Skeletal muscle tissue (tissue), 4 donors: ENCODE data around the gene LENG1. TPM values are rescaled to one million over a fixed set of nuclear protein-coding genes. Genes with fewer than 3 reads are reported as not detected.
A peak's percentile ranks its signal among the peaks of the same experiment; 100 is the strongest.

Experiments
- H3K27ac ChIP-seq: one replicate; pipeline ENCODE4 v1.7.0; 2013; ENCODE audit warnings: mild to moderate bottlenecking, low read depth, low read length, inconsistent platforms
- H3K27me3 ChIP-seq, 3 donors: one replicate each; pipeline ENCODE4 v1.7.0; 2013; ENCODE audit warnings: low read length in 3 of 3; ENCODE audit not compliant: control insufficient read depth in 3 of 3, insufficient read depth in 3 of 3
- H3K36me3 ChIP-seq, 3 donors: one replicate each; pipeline ENCODE4 v1.7.0; 2013; ENCODE audit warnings: low read length in 3 of 3; ENCODE audit not compliant: control insufficient read depth in 3 of 3, insufficient read depth in 3 of 3
- H3K4me1 ChIP-seq, 3 donors: one replicate each; pipeline ENCODE4 v1.7.0; 2013; ENCODE audit warnings: low read length in 3 of 3, mild to moderate bottlenecking in 3 of 3; ENCODE audit not compliant: control insufficient read depth in 3 of 3, insufficient read depth in 3 of 3
- H3K4me3 ChIP-seq, 3 donors: one replicate each; pipeline ENCODE4 v1.7.0; 2013; ENCODE audit warnings: low read length in 3 of 3
- H3K9ac ChIP-seq, 3 donors: one replicate each; pipeline ENCODE4 v1.7.0; 2013; ENCODE audit warnings: low read length in 3 of 3, mild to moderate bottlenecking in 3 of 3, moderate library complexity in 2 of 3, low read depth in 1 of 3
- H3K9me3 ChIP-seq, 3 donors: one replicate each; pipeline ENCODE4 v1.7.0; 2013; ENCODE audit warnings: low read length in 3 of 3; ENCODE audit not compliant: control insufficient read depth in 3 of 3
- total RNA-seq: library from RNA; depleted of rRNA; stranded (reverse); fragments of >200 nt; gene quantifications from one replicate; pipeline ENCODE4 v1.2.3, GENCODE V29; 2014
- donor health status: Osteomylitis.

Gene LENG1
- total RNA-seq, 1 donor from 2014 or later = 7.8 TPM

DNA sequence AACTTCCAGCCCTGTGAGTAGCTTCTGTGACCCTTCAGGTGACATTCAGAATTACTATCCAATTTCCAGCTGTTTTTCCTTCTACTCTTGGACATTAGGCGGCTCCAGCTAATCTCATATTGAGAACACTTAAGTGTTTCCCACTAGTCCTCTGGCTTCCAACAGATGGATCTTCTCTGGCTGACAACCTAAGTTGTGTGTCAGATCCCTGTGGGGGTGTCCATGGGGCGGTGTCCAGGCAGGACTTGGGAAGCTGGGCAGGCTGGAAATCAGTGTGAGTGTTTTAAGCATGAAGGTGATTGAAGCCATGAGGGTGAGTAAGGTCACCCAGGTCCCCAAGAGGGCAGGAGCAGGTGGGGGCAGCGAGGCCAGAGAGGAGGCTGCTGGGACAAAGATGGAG is 11.8 kb downstream of the LENG1 start:
- Histone ChIP-seq H3K36me3 (peaks cover 91% of the 10 kb centered on the region in 3 donors), H3K27me3 (no peaks in the 10 kb centered on the region), H3K9ac (no peak overlapping the region), H3K4me1 (no peaks in the 10 kb centered on the region), H3K9me3 (no peaks in the 10 kb centered on the region), H3K4me3 (no peak overlapping the region), H3K27ac (no peak overlapping the region)

DNA sequence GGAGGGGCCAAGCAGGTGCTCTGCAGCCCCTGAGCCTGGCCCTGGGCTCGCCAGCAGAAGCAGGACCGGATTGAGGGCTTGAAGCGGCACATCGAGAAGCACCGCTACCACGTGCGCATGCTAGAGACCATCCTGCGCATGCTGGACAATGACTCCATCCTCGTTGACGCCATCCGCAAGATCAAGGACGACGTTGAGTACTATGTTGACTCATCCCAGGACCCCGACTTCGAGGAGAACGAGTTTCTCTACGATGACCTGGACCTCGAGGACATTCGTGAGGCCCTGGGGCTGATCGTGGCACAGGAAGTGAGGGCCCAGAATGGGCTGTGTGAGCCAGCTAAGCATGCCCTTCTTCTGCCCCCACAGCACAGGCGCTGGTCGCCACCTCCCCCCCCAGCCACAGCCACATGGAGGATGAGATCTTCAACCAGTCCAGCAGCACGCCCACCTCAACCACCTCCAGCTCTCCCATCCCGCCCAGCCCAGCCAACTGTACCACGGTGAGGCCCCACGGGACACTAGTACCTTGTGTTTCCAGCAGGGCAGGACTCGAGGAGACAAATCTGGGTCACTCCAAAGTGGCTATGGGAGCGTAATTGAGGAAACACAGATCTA is 13.9 kb downstream of the LENG1 start:
- no peak overlapping the region for H3K9ac ChIP-seq
- no peak overlapping the region for H3K27ac ChIP-seq
- peaks cover 3 to 5% (median 4%) of the 10 kb centered on the region in 3 donors for H3K4me1 ChIP-seq
- no peak overlapping the region for H3K4me3 ChIP-seq
- no peaks in the 10 kb centered on the region for H3K9me3 ChIP-seq
- H3K36me3 ChIP-seq = peaks cover 76 to 83% (median 80%) of the 10 kb centered on the region in 3 donors
- no peaks in the 10 kb centered on the region for H3K27me3 ChIP-seq

DNA sequence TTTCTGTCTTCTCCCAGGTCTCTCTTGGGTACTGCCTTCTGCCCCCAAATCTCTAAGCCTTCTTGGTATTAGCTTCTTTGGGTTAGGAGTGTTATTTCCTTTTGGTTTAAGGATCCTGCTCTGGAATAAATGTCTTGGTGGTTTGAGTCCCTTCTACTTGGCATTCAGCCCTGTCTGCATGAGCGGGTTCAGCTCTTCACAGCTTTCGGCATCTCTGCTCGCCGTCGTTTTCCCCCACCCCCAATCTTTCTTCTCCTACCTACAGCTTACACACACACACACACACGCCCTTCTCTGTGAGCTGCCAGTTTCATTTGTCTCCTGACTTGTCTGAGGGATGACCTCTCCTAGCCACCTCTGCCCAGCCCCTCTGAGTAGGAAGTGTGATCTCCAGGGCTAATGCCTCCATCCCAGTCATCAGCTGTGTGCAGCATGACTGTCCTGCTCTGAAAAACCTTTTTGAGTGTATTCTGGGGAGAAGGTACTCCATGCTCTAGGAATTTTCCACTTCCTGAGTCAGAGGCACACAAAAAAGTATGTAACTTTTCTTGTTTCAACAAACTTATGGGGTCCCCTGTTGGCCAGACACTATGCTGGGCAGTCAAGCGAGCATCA is 17.2 kb downstream of the LENG1 start:
- no peak overlapping the region for H3K27ac ChIP-seq
- no peaks in the 10 kb centered on the region for H3K9me3 ChIP-seq
- no peak overlapping the region for H3K4me3 ChIP-seq
- H3K9ac ChIP-seq = no peak overlapping the region
- peaks cover 22 to 28% (median 26%) of the 10 kb centered on the region in 3 donors for H3K4me1 ChIP-seq
- H3K36me3 ChIP-seq = peaks cover 51 to 64% (median 56%) of the 10 kb centered on the region in 3 donors
- H3K27me3 ChIP-seq = no peaks in the 10 kb centered on the region

DNA sequence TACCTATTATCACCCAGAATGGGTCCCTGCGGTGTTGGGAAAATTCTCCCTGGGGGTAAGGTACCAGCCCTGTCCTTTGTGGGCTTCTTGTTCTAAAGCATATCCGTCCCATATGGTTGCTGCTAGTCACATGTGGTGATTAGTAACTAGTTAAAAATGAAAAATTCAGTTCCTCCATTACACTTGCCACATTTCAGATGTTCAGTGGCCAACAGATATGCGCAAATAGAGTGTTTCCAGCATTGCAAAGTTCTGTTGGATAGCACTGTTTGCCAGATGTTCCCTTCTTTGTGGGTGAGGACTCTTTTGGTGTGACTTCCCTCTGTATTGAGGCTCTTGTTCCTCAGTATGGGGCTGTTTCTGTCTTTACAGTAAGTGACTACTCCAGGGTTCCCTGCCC is 18.2 kb downstream of the LENG1 start:
- Histone ChIP-seq H3K36me3 (peaks cover 42 to 55% (median 46%) of the 10 kb centered on the region in 3 donors), H3K27ac (no peak overlapping the region), H3K27me3 (no peaks in the 10 kb centered on the region), H3K9me3 (no peaks in the 10 kb centered on the region), H3K9ac (peak overlapping the region in 1 of 3 donors; percentile 7), H3K4me1 (peaks cover 27 to 33% (median 31%) of the 10 kb centered on the region in 3 donors), H3K4me3 (no peak overlapping the region)

DNA sequence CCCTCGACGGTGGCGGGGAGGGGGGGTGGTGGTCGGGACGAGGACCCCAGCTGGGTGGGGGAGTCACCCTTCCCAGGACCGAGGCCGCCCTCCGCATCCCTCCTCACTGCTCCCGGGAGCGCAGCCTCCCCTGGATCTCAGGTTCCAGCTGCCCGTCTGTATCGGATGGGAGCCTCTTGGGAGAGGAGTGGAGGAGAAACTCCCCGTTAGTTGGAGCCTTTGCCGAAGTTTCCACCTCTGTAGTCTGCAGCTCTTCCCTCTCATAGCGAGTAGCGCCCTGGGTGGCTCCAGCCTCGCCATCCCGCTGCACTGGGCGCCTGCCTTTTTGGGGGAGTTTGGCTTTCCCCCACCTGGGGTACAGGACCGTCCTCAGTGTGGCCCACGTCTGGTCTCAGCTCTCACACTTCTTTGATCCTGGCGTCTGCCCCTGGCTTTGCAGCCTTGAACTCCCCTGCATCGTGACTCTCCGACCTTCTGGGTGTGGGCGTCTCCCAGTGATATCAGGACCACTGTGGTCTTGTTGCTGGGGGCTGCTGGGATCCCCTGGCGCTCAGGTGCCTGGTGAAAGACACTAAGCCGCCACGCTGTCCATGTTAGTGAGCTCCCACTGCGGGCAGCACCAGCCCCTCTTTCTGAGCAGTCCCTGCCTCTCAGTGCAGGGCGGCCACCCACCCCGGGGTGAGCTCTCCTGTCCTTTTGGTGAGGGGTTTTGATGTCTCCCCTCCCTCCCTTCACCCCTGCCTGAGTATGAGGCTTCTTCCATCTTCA is 20.8 kb downstream of the LENG1 start:
- Histone ChIP-seq H3K27ac (peak overlapping the region; percentile 23), H3K4me1 (peaks cover 33 to 40% (median 38%) of the 10 kb centered on the region in 3 donors)

DNA sequence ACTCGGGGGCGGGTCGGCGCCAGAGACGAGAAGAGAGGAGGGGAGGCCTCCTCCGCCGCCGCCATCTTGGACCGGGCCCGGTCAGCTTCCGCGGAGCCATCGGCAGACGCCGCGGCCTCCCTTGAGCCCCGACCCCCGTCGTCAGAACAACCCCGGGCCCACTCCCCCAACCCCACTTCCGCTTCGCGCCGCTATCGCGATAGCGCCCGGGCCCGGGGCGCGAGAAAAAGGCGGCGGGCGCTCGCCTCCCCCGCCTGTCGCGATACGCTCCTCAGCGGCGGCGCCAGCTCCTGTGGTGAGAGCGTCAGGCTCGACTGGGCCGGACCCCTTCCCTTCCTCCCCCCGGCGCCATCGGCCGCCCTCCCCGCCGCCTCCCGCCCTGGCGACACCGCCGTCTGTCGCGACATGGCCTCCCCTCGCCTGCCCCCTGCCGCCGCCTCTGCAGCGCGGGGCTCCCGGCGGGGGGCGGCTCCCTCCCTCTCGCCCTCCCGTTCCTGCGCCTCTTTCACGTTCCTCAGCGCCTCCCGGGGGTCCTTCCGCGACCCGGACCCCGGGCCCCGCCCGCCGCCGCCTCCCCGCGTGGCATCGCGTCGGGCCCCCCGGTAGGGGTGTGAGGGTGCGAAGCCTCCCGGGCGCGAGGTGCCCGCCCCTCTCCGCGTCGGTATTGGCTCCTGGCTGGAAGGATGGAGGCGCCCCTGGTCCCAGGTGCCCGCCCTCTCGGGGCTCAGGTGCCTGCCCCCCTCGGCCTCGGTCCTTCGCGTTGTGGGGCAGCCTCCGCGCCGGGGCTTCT is 21.6 kb downstream of the LENG1 start, which contains the start of gene CNOT3:
CNOT3 (plus strand) TSS at position 64 of the 790 bp plus-strand sequence. CDS start 5,217 bp downstream, outside the sequence.
- Histone ChIP-seq H3K27me3 (no peaks in the 10 kb centered on the region), H3K9ac (peak within 1 kb of the TSS; percentile 76 to 93 (median 92)), H3K36me3 (peaks cover 8 to 23% (median 14%) of the 10 kb centered on the region in 3 donors), H3K27ac (peak within 1 kb of the TSS; percentile 95), H3K9me3 (no peaks in the 10 kb centered on the region), H3K4me1 (peaks cover 33 to 40% (median 38%) of the 10 kb centered on the region in 3 donors), H3K4me3 (peak within 1 kb of the TSS; percentile 78 to 93 (median 88))

More for the DNA sequence above, 20.8 kb downstream of the LENG1 start:
- Histone ChIP-seq H3K27me3 (no peaks in the 10 kb centered on the region), H3K36me3 (peaks cover 15 to 28% (median 21%) of the 10 kb centered on the region in 3 donors), H3K4me3 (peak overlapping the region; percentile 69 to 75 (median 75)), H3K9me3 (no peaks in the 10 kb centered on the region), H3K9ac (peak overlapping the region; percentile 27 to 93 (median 92))

DNA sequence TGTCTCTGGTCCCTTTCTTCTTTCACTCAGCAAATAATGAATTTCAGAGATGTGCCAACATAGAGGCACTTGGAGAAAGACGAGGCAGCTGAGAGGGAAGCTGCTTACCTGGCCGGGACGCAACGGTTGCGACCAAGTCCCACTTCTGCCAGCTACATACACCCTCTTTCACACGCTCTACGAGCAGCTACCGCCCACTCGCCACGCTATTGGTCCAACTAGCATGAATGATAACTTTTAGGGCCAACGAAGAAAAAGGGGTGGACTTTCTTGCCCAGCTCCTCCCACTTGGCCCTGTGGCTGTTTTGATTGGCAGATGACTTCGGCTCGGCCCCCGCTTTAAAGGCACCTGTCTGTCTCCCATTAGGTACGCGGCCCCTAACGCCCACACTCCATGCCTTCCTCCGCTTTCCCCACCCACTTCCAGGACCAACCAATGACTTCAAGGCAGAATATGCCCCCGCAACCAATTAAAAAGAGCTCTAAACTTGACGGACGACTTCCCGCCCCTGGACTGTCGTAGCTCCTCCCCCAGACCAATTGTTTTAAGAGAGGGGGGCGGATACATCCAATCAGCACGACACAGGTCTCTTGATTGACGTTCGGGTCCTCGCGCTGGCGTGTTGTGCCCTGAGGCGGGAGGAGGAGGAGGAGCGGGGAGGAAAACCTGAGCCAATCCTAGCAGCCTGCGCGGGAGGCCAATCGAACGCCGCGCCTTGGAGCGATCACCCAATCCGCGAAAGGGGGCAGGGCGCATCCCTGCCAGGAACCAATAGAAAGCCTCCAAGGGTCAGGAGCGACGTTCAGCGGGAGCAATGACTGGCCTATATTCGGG is 22.4 kb downstream of the LENG1 start:
- Histone ChIP-seq H3K9ac (peak overlapping the region; percentile 54 to 92 (median 62)), H3K4me1 (peaks cover 33 to 40% (median 38%) of the 10 kb centered on the region in 3 donors), H3K9me3 (no peaks in the 10 kb centered on the region), H3K36me3 (peaks cover 4 to 18% (median 7%) of the 10 kb centered on the region in 3 donors), H3K4me3 (peak overlapping the region; percentile 78 to 93 (median 88)), H3K27ac (peak overlapping the region; percentile 95), H3K27me3 (no peaks in the 10 kb centered on the region)

DNA sequence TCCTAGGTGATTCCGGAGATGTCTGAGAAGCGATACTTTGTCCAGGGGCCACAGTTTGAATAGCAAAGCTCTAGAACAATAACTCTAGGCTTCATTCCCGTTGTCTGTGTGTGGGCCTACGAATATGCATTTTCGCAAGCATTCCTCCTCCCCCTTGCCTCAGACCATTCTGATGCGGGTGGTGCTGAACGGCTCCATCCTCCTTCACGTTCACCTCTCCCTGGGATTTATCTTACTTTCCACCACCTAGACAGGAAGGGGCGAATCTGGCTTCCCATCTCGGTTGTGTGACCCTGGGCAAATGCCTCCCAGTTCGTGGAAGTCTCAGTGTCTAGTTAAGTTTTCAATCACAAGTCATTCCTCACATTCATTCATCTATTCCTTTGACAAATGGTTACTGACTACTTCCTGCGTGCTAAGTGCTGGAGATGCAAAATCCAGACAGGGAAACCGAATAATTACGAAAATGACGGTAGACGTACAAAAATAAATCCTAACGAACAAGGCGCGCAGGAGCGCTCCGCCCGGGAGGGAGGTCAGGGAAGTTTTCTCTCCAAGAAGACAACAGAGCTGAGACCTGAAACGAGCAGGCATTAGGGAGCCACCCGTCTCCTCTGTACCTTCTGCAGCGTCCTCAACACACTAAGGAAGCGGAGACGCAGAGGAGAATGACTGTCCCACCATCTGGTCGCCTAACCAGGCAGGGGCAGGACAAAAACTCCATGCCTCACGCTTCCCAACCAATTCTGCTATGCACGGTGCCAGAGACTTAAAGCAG is 23.2 kb downstream of the LENG1 start:
- peak overlapping the region; percentile 78 to 93 (median 88) for H3K4me3 ChIP-seq
- H3K27me3 ChIP-seq = no peaks in the 10 kb centered on the region
- peak overlapping the region; percentile 54 to 86 (median 62) for H3K9ac ChIP-seq
- H3K36me3 ChIP-seq = peaks cover 7 to 20% (median 12%) of the 10 kb centered on the region in 3 donors
- H3K9me3 ChIP-seq = no peaks in the 10 kb centered on the region
- peaks cover 33 to 40% (median 38%) of the 10 kb centered on the region in 3 donors for H3K4me1 ChIP-seq
- peak overlapping the region; percentile 24 for H3K27ac ChIP-seq
